ENCODE results near the gene SORL1-AS1. TPM values are rescaled to one million over a fixed set of nuclear protein-coding genes. Genes with fewer than 3 reads are reported as not detected.

SORL1-AS1 gene

DNA sequence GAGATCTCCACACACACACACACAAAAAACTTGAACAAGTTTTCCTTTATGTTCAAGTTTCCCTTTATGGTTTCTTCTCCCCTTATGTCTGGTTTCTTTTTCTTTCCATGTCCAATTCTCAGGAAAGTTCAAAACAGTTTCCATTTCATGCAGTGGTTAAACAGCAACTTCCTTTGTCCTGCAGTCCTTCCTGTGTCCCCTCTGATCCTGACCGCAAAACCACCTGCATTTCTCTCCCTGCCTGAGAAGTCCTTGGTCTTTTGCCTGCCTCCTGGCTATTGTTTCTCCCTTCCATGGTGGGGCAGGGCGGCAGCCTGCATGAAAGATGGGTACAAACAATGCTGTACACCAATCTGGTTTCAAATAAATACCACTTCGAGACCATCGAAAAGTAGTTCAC, 58.9 kb downstream of the SORL1-AS1 start:
- Histone ChIP-seq H3K4me1 (no peaks in the 10 kb centered on the region), H3K4me3 (no peak overlapping the region), H3K27ac (no peak overlapping the region), H3K27me3 (no peaks in the 10 kb centered on the region), H3K36me3 (no peaks in the 10 kb centered on the region), H3K9me3 (no peaks in the 10 kb centered on the region)
- ATAC-seq = no peak
- TF ChIP-seq, protein P1, sequence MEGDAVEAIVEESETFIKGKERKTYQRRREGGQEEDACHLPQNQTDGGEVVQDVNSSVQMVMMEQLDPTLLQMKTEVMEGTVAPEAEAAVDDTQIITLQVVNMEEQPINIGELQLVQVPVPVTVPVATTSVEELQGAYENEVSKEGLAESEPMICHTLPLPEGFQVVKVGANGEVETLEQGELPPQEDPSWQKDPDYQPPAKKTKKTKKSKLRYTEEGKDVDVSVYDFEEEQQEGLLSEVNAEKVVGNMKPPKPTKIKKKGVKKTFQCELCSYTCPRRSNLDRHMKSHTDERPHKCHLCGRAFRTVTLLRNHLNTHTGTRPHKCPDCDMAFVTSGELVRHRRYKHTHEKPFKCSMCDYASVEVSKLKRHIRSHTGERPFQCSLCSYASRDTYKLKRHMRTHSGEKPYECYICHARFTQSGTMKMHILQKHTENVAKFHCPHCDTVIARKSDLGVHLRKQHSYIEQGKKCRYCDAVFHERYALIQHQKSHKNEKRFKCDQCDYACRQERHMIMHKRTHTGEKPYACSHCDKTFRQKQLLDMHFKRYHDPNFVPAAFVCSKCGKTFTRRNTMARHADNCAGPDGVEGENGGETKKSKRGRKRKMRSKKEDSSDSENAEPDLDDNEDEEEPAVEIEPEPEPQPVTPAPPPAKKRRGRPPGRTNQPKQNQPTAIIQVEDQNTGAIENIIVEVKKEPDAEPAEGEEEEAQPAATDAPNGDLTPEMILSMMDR (IDR thresholded peaks at IDR 0.05) = no peak
- intact Hi-C loops (cut with DNase I) = no loop called here
- no peak for DNase-seq

DNA sequence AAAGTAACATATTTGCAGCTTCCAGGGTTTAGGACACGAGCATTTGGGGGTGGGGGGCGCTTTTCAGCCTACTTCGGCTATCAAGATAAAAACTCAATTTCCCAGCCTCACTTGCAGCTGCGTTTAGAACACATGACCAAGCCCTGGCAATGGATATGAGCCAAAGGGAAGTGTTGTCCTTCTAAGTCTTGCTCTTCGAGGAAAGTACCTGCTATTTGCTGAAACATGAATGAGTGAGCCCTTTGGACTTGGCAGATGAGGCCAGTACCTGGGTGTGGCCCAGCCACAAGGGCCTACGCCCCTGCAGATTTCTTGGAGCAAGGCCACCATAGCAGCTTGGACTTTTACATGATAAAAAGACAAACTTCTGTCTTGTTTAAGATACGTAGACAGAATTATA, 60.9 kb downstream of the SORL1-AS1 start:
- Histone ChIP-seq H3K36me3 (no peaks in the 10 kb centered on the region), H3K4me3 (no peak overlapping the region), H3K4me1 (no peaks in the 10 kb centered on the region), H3K9me3 (no peaks in the 10 kb centered on the region), H3K27me3 (no peaks in the 10 kb centered on the region), H3K27ac (no peak overlapping the region)
- TF ChIP-seq, protein P1 (IDR thresholded peaks at IDR 0.05) = no peak
- intact Hi-C loops (cut with DNase I) = no loop called here
- DNase-seq (no peak), ATAC-seq (peak; percentile 76)

DNA sequence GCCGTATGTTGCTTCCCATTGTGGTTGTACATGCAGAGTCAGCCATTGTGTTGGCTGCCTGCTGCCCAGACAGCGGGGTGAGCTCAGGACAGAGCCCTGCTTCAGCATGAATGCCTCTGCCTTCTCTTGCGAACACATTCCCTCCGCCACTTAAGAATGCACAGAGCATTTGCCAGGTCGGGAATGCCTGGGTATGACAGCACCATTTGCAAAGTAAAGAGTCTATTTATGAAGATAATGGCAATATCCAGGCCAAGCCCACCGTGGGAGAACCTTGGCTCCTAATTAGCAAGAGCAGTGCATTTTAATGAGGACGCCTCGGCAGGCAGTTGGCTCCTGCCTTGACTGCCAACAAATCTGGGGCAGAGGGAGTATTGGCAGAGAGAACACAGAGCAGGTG, 63.1 kb downstream of the SORL1-AS1 start:
- Histone ChIP-seq H3K27ac (peak overlapping the region; percentile 9), H3K36me3 (no peaks in the 10 kb centered on the region), H3K4me3 (no peak overlapping the region), H3K4me1 (no peaks in the 10 kb centered on the region), H3K9me3 (no peaks in the 10 kb centered on the region), H3K27me3 (no peaks in the 10 kb centered on the region)
- TF ChIP-seq, protein P1 (IDR thresholded peaks at IDR 0.05) = no peak
- intact Hi-C loops (cut with DNase I) = no loop called here
- DNase-seq (no peak), ATAC-seq (peak; percentile 60)

Other genes starting within 250 kb of the SORL1-AS1 start
- 64.8 TPM for gene SC5D, start 160.2 kb downstream of the SORL1-AS1 start, total RNA-seq
- gene SORL1, start 653 bp downstream of the SORL1-AS1 start, total RNA-seq = 48.3 TPM